ENCODE results near the gene PRODH2. TPM values are rescaled to one million over a fixed set of nuclear protein-coding genes. Genes with fewer than 3 reads are reported as not detected.

The PRODH2 gene
- total and polyA plus RNA-seq, 2 of the 13 experiments (the other 11 are each of a cell fraction or from before 2014, with no cell fraction given), result 86.7 to 118 TPM

GRCh38 chr19:35828692-35829301 lies 16.2 kb upstream of the PRODH2 start (continued):
- TF ChIP-seq CREB3 (CRISPR knock-in tag; IDR thresholded peaks at IDR 0.05), result peak; percentile 95
- TF ChIP-seq ZNF44 (CRISPR knock-in tag; IDR thresholded peaks at IDR 0.05), result peak; percentile 85; the same call in 1 of the 2 replicates
- TF ChIP-seq MIER2 (CRISPR knock-in tag; IDR thresholded peaks at IDR 0.05), result peak; percentile 99
- peak; percentile 41; the same call in 1 of the 2 replicates for TF ChIP-seq ZFP41 (CRISPR knock-in tag; IDR thresholded peaks at IDR 0.05; ENCODE audit: borderline replicate concordance)
- no peak; the same call in 1 of the 2 replicates for TF ChIP-seq PRDM15 (CRISPR knock-in tag; IDR thresholded peaks at IDR 0.05)
- no peak for TF ChIP-seq REXO4 (CRISPR knock-in tag; IDR thresholded peaks at IDR 0.05; ENCODE audit: borderline replicate concordance)
- peak; percentile 70 for TF ChIP-seq HDAC1 (CRISPR knock-in tag; IDR thresholded peaks at IDR 0.05)
- no peak for TF ChIP-seq MAFF (IDR thresholded peaks at IDR 0.05; ENCODE audit: low read depth, low read length)
- TF ChIP-seq THAP7 (CRISPR knock-in tag; IDR thresholded peaks at IDR 0.05), result peak; percentile 90
- peak; percentile 76; the same call in 1 of the 2 replicates for TF ChIP-seq ZNF414 (CRISPR knock-in tag; IDR thresholded peaks at IDR 0.05)
- peak; percentile 64; the same call in 1 of the 2 replicates for TF ChIP-seq ZNF878 (CRISPR knock-in tag; IDR thresholded peaks at IDR 0.05)
- 0 out of 2 replicates have a peak, but pooled peaks have one; percentile 24 for TF ChIP-seq ZKSCAN8 (CRISPR knock-in tag; IDR thresholded peaks at IDR 0.05; ENCODE audit: borderline replicate concordance)
- peak; percentile 79 for TF ChIP-seq PPARG (CRISPR knock-in tag; conservative IDR thresholded peaks at IDR 0.05)
- TF ChIP-seq NFRKB (IDR thresholded peaks at IDR 0.05), result no peak
- TF ChIP-seq PHF20 (CRISPR knock-in tag; IDR thresholded peaks at IDR 0.05), result 0 out of 2 replicates have a peak, but pooled peaks have one; percentile 43
- TF ChIP-seq ZMYM4 (CRISPR knock-in tag; IDR thresholded peaks at IDR 0.05), result peak; percentile 65
- TF ChIP-seq DRAP1 (CRISPR knock-in tag; IDR thresholded peaks at IDR 0.05), result peak; percentile 75
- TF ChIP-seq HNRNPH1 (optimal IDR thresholded peaks at IDR 0.05; ENCODE audit: low read depth, low read length), result no peak
- no peak for TF ChIP-seq IKZF1 (IDR thresholded peaks at IDR 0.05)
- TF ChIP-seq TRIM24 (CRISPR knock-in tag; IDR thresholded peaks at IDR 0.05), result no peak
- peak; percentile 98 for TF ChIP-seq MXD4 (CRISPR knock-in tag; IDR thresholded peaks at IDR 0.05)
- TF ChIP-seq JDP2 (CRISPR knock-in tag; IDR thresholded peaks at IDR 0.05; ENCODE audit: borderline replicate concordance), result peak; percentile 80; the same call in 1 of the 2 replicates
- peak; percentile 57; the same call in 1 of the 2 replicates for TF ChIP-seq SP5 (CRISPR knock-in tag; IDR thresholded peaks at IDR 0.05; ENCODE audit: borderline replicate concordance, low read depth)
- peak; percentile 98 for TF ChIP-seq TGIF2 (CRISPR knock-in tag; IDR thresholded peaks at IDR 0.05)
- peak; percentile 87 for TF ChIP-seq SIX4 (CRISPR knock-in tag; IDR thresholded peaks at IDR 0.05)
- TF ChIP-seq ZNF382 (CRISPR knock-in tag; IDR thresholded peaks at IDR 0.05; ENCODE audit: borderline replicate concordance), result no peak
